GM19455 (cell line): Measurements from ENCODE around the gene DYTN.

Experiments used
- ATAC-seq: cut with Tn5 transposase; IDR thresholded peaks from one replicate; pipeline ENCODE4 v1.9.1; 2021; ENCODE audit not compliant: unreplicated experiment

The DYTN gene

DNA sequence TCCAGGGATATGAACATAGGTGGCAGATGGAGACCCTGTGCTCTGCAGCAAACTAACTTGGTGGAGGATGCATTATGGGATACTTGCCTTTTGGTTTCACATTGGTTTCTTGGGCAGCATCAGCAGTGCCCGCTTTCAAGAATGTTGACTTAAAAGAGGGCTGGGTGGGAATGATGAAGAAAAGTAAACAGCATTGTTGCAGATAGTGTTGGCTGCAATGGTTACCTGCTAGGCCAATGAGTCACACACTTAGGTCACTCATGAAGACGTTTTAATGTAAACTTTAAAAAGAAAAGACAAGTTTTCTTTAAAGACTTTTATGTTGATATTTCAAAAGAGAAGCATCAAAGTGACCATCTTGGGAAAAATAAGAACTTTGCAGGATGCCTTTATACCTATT is 102.0 kb downstream of the DYTN start:
- ATAC-seq = no peak

DNA sequence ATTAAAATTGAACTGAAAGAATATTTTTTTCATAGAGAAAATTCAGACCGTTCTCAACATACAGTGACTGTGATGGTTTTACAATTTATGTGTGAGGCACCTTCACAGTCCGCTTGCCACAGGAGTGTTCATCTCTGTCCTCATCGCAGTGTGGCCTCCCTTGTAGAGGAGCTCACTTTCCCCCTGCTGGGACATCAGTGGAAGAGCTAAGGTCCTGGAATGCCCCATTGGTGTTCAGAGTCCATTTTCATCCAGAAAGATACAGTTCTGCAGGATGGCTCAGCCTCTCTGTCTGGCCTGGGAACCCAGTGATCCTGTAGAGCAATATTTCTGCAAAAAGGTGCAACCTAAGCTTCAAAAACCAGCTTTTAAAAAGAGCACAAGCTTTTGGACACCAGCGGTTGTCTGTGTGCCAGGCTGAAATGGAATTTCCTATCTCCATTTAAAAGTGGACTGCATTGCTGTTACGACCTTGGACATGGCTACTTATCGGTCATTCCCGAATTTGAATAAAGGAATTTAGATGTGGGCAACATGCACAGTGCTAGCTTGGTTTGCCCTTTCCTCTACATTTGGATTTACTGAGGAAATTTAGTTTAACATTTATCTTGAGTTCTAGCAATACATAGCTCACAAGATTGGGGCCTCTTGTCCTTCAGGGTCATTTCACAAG is 102.6 kb downstream of the DYTN start:
- ATAC-seq = no peak

GRCh38 chr2:206614811-206615210 is 103.4 kb downstream of the DYTN start:
- ATAC-seq = no peak

DNA sequence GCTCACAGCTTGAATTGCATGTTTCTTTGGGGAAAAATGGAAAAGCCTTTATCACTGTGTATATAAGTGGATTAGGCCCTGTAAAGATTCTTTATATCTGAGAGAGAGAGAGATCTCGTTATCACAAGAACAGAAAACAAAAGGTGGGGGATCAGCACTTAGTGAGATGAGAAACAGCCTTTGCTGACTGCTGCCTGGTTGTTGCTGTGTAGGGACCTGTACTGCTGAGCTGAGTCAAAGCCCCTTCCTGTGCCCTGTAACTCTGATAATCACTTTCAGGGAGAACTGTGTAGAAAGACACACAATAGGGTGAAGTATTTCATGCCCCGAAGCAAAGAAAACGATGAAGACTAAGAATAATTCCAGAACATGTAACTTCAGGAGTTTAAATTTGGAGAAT is 106.5 kb downstream of the DYTN start:
- no peak for ATAC-seq

GRCh38 chr2:206611191-206611590 is 107.0 kb downstream of the DYTN start:
- no peak for ATAC-seq

DNA sequence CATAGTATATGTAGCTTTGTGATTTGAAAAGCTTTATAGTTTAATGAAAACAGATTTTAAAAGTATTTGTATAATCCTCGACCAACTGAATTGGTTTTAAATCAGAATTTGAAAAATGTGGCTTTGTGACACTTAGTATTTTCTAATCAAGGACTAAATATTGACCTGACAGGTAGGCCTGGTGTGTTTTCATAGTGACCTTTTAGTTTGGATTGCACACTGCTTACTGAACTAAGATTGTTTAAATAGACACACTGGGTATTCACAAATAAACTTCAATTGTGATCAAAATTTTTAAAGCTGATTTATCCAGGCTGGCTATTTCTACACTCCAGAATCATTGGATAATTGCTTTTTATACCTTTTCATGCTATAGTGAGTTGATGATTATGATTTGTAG is 107.7 kb downstream of the DYTN start:
- ATAC-seq = no peak

- no peak for ATAC-seq
These were observed 115.0 kb downstream of the DYTN start for GRCh38 chr2:206603243-206603642.
